Gastroesophageal sphincter (tissue), 4 donors: Measurements from ENCODE around the gene B4GALNT2. TPM values are rescaled to one million over a fixed set of nuclear protein-coding genes. Genes with fewer than 3 reads are reported as not detected.
A peak's percentile ranks its signal among the peaks of the same experiment; 100 is the strongest.

Experiments used
- ATAC-seq: fragments of 150-250 bp; one replicate; pipeline ENCODE4 v1.9.1; 2016; ENCODE audit warnings: mild to moderate bottlenecking, moderate library complexity
- H3K27ac ChIP-seq, 4 donors: fragments of 200-600 bp; sonication (generic) in 3 of 4; 1 replicate in 3 of 4; 2 replicates in 1 of 4; pipeline ENCODE4 v1.5.1; 2016 to 2019
- H3K27me3 ChIP-seq: fragments of 200-600 bp; sonication (generic); one replicate; pipeline ENCODE4 v1.5.1; 2019
- H3K36me3 ChIP-seq, 2 donors: fragments of 200-600 bp; sonication (generic); one replicate each; pipeline ENCODE4 v1.5.1; 2019; ENCODE audit warnings: control low read depth in 1 of 2
- H3K4me1 ChIP-seq, 3 donors: fragments of 200-600 bp; sonication (generic); 1 replicate in 2 of 3; 2 replicates in 1 of 3; pipeline ENCODE4 v1.5.1; 2016 to 2019; ENCODE audit warnings: control low read depth in 2 of 3
- H3K4me3 ChIP-seq, 2 donors: fragments of 200-600 bp; sonication (generic); one replicate each; pipeline ENCODE4 v1.5.1; 2019; ENCODE audit warnings: mild to moderate bottlenecking in 1 of 2, moderate library complexity in 1 of 2
- H3K9me3 ChIP-seq, 3 donors: fragments of 200-600 bp; sonication (generic); one replicate each; pipeline ENCODE4 v1.5.1; 2017 to 2019; ENCODE audit warnings: control low read depth in 2 of 3
- CTCF ChIP-seq, 4 experiments: fragments of 200-600 bp in 2 of 4; fragments of 450-650 bp in 2 of 4; sonication (generic) in 1 of 4; IDR thresholded peaks; one replicate each; pipeline ENCODE4 v1.5.1; 2017 to 2019; ENCODE audit warnings: antibody characterized with exemption in 4 of 4, mild to moderate bottlenecking in 2 of 4, moderate library complexity in 2 of 4
- EP300 ChIP-seq: sonication (generic); formaldehyde crosslinking; IDR thresholded peaks from one replicate; pipeline ENCODE4 v1.6.1; 2017; ENCODE audit warnings: antibody characterized with exemption, mild to moderate bottlenecking
- POLR2A ChIP-seq, 2 donors: fragments of 450-650 bp; IDR thresholded peaks; one replicate each; pipeline ENCODE4 v1.6.1; 2017; ENCODE audit warnings: antibody characterized with exemption in 2 of 2, mild to moderate bottlenecking in 2 of 2, moderate library complexity in 1 of 2
- POLR2AphosphoS5 ChIP-seq: sonication (generic); formaldehyde crosslinking; IDR thresholded peaks from one replicate; pipeline ENCODE4 v1.6.1; 2017; ENCODE audit warnings: antibody characterized with exemption
- WGBS, 2 donors: methylation state at CpG; one replicate each; pipeline ENCODE4 v1.1.5; 2018; ENCODE audit warnings: low coverage in 1 of 2; 5-methylcytosine and 5-hydroxymethylcytosine counted together
- total RNA-seq, 4 donors: library from RNA; depleted of rRNA; stranded (reverse); fragments of >200 nt; gene quantifications; one replicate each; pipeline ENCODE4 v1.1.0, GENCODE V29; 2016

The B4GALNT2 gene
- total RNA-seq, 4 donors from 2014 or later = not detected

GRCh38 chr17:49216482-49216881, 83.9 kb downstream of the B4GALNT2 start:
- Histone ChIP-seq H3K27ac (peak overlapping the region in 2 of 4 donors; percentile 26 to 31), H3K36me3 (no peaks in the 10 kb centered on the region), H3K4me1 (peaks cover 0 to 33% (median 7%) of the 10 kb centered on the region in 3 donors), H3K4me3 (no peak overlapping the region), H3K9me3 (no peaks in the 10 kb centered on the region), H3K27me3 (peaks cover 44% of the 10 kb centered on the region)
- TF ChIP-seq POLR2A (IDR thresholded peaks at IDR 0.05) = no peak
- TF ChIP-seq CTCF (IDR thresholded peaks at IDR 0.05) = no peak
- no peak for TF ChIP-seq EP300
- no peak for TF ChIP-seq POLR2AphosphoS5
- 50 to 81% methylated on average over 1 to 8 of the region's 13 CpGs for WGBS, 2 donors
- ATAC-seq = no peak

- no peak overlapping the region for H3K4me3 ChIP-seq
- no peaks in the 10 kb centered on the region for H3K9me3 ChIP-seq
- peaks cover 0 to 33% (median 7%) of the 10 kb centered on the region in 3 donors for H3K4me1 ChIP-seq
- WGBS, 2 donors = 63 to 67% methylated on average over 3 to 9 of the region's 11 CpGs
- H3K27ac ChIP-seq = peak overlapping the region in 1 of 4 donors; percentile 26
- peak; percentile 78 for ATAC-seq
- H3K27me3 ChIP-seq = peaks cover 50% of the 10 kb centered on the region
- H3K36me3 ChIP-seq = no peaks in the 10 kb centered on the region
- TF ChIP-seq POLR2AphosphoS5 = no peak
- TF ChIP-seq EP300 = no peak
- no peak for TF ChIP-seq CTCF (IDR thresholded peaks at IDR 0.05)
- TF ChIP-seq POLR2A (IDR thresholded peaks at IDR 0.05) = no peak
Measured at GRCh38 chr17:49216953-49217650, 84.5 kb downstream of the B4GALNT2 start.

GRCh38 chr17:49217651-49218413, 85.3 kb downstream of the B4GALNT2 start:
- no peaks in the 10 kb centered on the region for H3K36me3 ChIP-seq
- peaks cover 0 to 33% (median 7%) of the 10 kb centered on the region in 3 donors for H3K4me1 ChIP-seq
- no peak overlapping the region for H3K4me3 ChIP-seq
- peak; percentile 41 for ATAC-seq
- H3K9me3 ChIP-seq = no peaks in the 10 kb centered on the region
- peak overlapping the region in 2 of 4 donors; percentile 26 to 31 for H3K27ac ChIP-seq
- WGBS, 2 donors = 50 to 79% methylated on average over 1 to 5 of the region's 17 CpGs
- peaks cover 58% of the 10 kb centered on the region for H3K27me3 ChIP-seq
- TF ChIP-seq POLR2A (IDR thresholded peaks at IDR 0.05) = no peak
- TF ChIP-seq CTCF (IDR thresholded peaks at IDR 0.05) = no peak
- no peak for TF ChIP-seq EP300
- TF ChIP-seq POLR2AphosphoS5 = no peak

GRCh38 chr17:49218941-49219913, 86.7 kb downstream of the B4GALNT2 start:
- peak overlapping the region in 1 of 4 donors; percentile 5 for H3K27ac ChIP-seq
- peaks cover 71% of the 10 kb centered on the region for H3K27me3 ChIP-seq
- no peaks in the 10 kb centered on the region for H3K9me3 ChIP-seq
- TF ChIP-seq CTCF (IDR thresholded peaks at IDR 0.05) = peak in 1 of 4 experiments; percentile 23
- TF ChIP-seq POLR2A (IDR thresholded peaks at IDR 0.05) = no peak
- no peak for TF ChIP-seq EP300
- TF ChIP-seq POLR2AphosphoS5 = no peak
- 72 to 93% methylated on average over 3 to 6 of the region's 37 CpGs for WGBS, 2 donors
- H3K36me3 ChIP-seq = no peaks in the 10 kb centered on the region
- no peak for ATAC-seq
- H3K4me1 ChIP-seq = peaks cover 0 to 46% (median 16%) of the 10 kb centered on the region in 3 donors
- H3K4me3 ChIP-seq = no peak overlapping the region
